OCI-LY1 (cell line): Measurements from ENCODE around the gene S100A5.

Experiments used
- H2AFZ ChIP-seq: fragments of 200-600 bp; sonication (generic), shearing (Covaris generic); 2 replicates; pipeline ENCODE4 v1.6.0; 2014; ENCODE audit warnings: antibody characterized with exemption, mild to moderate bottlenecking, low read length
- H3F3A ChIP-seq: fragments of 200-600 bp; sonication (generic), shearing (Covaris generic); 2 replicates; pipeline ENCODE4 v1.6.0; 2014; ENCODE audit warnings: mild to moderate bottlenecking, antibody characterized with exemption, low read length, moderate library complexity; ENCODE audit not compliant: insufficient read depth
- H3K27ac ChIP-seq: fragments of 200-600 bp; sonication (generic); 2 replicates; pipeline ENCODE4 v1.5.1; 2014; ENCODE audit warnings: low read length, mixed run types, mild to moderate bottlenecking, low read depth; ENCODE audit not compliant: poor library complexity, severe bottlenecking
- H3K27me3 ChIP-seq: fragments of 200-600 bp; sonication (generic); 2 replicates; pipeline ENCODE4 v1.6.0; 2014; ENCODE audit warnings: antibody characterized with exemption, mild to moderate bottlenecking, low read length, moderate library complexity; ENCODE audit not compliant: insufficient read depth
- H3K36me3 ChIP-seq: fragments of 200-600 bp; sonication (generic); 2 replicates; pipeline ENCODE4 v1.6.1; 2014; ENCODE audit warnings: mild to moderate bottlenecking, antibody characterized with exemption, low read length, moderate library complexity, mixed read lengths; ENCODE audit not compliant: insufficient read depth
- H3K4me1 ChIP-seq: fragments of 200-600 bp; sonication (generic); 2 replicates; pipeline ENCODE4 v1.5.1; 2014; ENCODE audit warnings: mild to moderate bottlenecking, low read length, moderate library complexity; ENCODE audit not compliant: insufficient read depth, severe bottlenecking
- H3K4me2 ChIP-seq: fragments of 200-600 bp; sonication (generic), shearing (Covaris generic); 2 replicates; pipeline ENCODE4 v1.6.1; 2014; ENCODE audit warnings: low read length
- H3K4me3 ChIP-seq: fragments of 200-600 bp; sonication (generic); 2 replicates; pipeline ENCODE4 v1.5.1; 2014; ENCODE audit warnings: low read length, low read depth, mild to moderate bottlenecking, mixed read lengths; ENCODE audit not compliant: poor library complexity, severe bottlenecking
- H3K79me2 ChIP-seq: fragments of 200-600 bp; shearing (Covaris generic); 2 replicates; pipeline ENCODE4 v1.6.1; 2016; ENCODE audit warnings: mixed run types, low read length, mixed read lengths; ENCODE audit not compliant: insufficient read depth
- H3K9ac ChIP-seq: fragments of 200-600 bp; sonication (generic), shearing (Covaris generic); 2 replicates; pipeline ENCODE4 v1.6.1; 2014; ENCODE audit warnings: mild to moderate bottlenecking, low read length, mixed read lengths
- H3K9me2 ChIP-seq: fragments of 200-600 bp; sonication (generic), shearing (Covaris generic); 2 replicates; pipeline ENCODE4 v1.6.1; 2014; ENCODE audit warnings: low read depth, mild to moderate bottlenecking, low read length, mixed read lengths
- H3K9me3 ChIP-seq: fragments of 200-600 bp; shearing (Covaris generic); 2 replicates; pipeline ENCODE4 v1.6.1; 2014; ENCODE audit warnings: low read length, mixed read lengths
- H4K20me1 ChIP-seq: fragments of 200-600 bp; sonication (generic), shearing (Covaris generic); 2 replicates; pipeline ENCODE4 v1.6.0; 2016; ENCODE audit warnings: mild to moderate bottlenecking, low read length; ENCODE audit not compliant: insufficient read depth
- EZH2 ChIP-seq: fragments of 200-600 bp; sonication (generic), shearing (Covaris generic); IDR thresholded peaks from 2 replicates; pipeline ENCODE4 v1.8.0; 2017; ENCODE audit warnings: borderline replicate concordance, mixed run types, mild to moderate bottlenecking, antibody characterized with exemption, low read length, moderate library complexity, mixed read lengths
- TF ChIP-seq, protein P1 (sequence below): fragments of 200-600 bp; sonication (generic), shearing (Covaris generic); IDR thresholded peaks from 2 replicates; pipeline ENCODE4 v1.5.1; 2017; ENCODE audit warnings: mild to moderate bottlenecking, antibody characterized with exemption, low read length, moderate library complexity, mixed read lengths

The S100A5 gene

DNA sequence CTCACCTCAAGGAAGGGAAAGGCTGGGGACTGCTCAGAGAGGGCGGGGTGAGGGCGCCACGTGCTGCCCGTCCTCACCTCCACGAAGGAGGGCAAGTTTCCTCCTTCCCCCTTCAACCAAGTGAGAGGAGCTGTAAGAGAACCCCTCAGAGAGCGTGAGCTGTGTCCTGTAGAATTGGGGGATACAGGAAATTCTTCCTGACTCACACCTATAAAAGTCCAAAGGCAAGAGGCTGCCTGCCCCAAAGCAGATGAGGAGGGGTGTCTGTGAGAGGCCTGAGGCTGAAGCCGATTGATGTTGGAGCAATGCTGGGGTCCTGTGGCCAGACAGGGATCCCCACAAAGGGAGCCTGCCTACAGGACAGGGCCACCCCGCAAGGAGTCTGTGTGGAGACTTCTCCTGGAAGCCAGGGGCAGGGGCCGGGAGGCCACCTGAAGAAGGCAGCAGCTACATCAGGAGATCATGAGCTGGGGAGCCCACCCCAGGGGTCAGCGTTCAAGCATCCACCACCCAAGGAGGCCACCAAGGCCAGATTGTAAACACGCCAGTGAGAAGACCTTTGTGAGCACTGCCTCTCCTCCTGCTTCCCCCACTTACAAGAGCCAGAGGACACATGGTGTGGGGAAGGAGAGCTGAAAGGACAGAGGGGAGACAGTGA is 32.7 kb downstream of the S100A5 start:
- Histone ChIP-seq H3K9ac (no peak overlapping the region), H2AFZ (no peak overlapping the region)

DNA sequence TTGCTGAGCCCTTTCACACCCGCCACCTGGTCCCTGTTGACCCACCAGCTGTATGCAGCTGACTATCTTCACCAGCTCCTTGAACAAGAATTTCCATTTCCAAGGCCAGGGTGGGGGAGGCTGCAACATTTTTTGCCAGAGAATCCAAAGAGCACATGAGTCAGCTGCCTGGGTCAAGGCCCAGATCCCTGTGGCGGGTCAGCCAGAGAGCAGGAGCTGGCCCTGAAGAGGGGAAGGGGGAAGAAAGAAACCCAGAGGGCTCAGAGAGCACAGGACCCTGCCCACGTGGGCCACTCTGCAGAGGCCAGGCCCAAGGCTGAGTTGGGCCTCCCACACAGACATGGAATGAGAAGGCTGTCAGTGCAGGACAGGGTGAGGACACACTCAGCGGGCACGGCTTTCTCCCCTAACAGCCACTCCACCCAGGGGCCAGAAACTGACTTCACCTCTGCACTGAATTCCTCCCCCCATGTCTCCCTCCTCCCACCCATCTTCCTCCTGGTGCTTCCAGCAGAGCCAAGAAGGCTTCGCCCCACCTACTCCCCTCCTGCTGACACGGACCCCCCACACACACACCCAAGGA is 33.8 kb downstream of the S100A5 start:
- Histone ChIP-seq H3K4me1 (peaks cover 3% of the 10 kb centered on the region), H4K20me1 (no peaks in the 10 kb centered on the region), H2AFZ (no peak overlapping the region), H3K4me3 (no peak overlapping the region), H3K79me2 (no peaks in the 10 kb centered on the region), H3F3A (no peaks in the 10 kb centered on the region), H3K27me3 (no peaks in the 10 kb centered on the region), H3K27ac (no peak overlapping the region), H3K36me3 (no peaks in the 10 kb centered on the region), H3K9me3 (no peaks in the 10 kb centered on the region), H3K9me2 (no peaks in the 10 kb centered on the region), H3K4me2 (no peak overlapping the region), H3K9ac (no peak overlapping the region)
- TF ChIP-seq, protein P1, sequence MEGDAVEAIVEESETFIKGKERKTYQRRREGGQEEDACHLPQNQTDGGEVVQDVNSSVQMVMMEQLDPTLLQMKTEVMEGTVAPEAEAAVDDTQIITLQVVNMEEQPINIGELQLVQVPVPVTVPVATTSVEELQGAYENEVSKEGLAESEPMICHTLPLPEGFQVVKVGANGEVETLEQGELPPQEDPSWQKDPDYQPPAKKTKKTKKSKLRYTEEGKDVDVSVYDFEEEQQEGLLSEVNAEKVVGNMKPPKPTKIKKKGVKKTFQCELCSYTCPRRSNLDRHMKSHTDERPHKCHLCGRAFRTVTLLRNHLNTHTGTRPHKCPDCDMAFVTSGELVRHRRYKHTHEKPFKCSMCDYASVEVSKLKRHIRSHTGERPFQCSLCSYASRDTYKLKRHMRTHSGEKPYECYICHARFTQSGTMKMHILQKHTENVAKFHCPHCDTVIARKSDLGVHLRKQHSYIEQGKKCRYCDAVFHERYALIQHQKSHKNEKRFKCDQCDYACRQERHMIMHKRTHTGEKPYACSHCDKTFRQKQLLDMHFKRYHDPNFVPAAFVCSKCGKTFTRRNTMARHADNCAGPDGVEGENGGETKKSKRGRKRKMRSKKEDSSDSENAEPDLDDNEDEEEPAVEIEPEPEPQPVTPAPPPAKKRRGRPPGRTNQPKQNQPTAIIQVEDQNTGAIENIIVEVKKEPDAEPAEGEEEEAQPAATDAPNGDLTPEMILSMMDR: no peak
- no peak for TF ChIP-seq EZH2

More for the DNA sequence above, 32.7 kb downstream of the S100A5 start:
- Histone ChIP-seq H3K4me2 (no peak overlapping the region), H3K36me3 (no peaks in the 10 kb centered on the region), H3K9me3 (no peaks in the 10 kb centered on the region), H3K9me2 (no peaks in the 10 kb centered on the region), H3F3A (no peaks in the 10 kb centered on the region), H3K4me1 (peaks cover 3% of the 10 kb centered on the region), H3K27me3 (no peaks in the 10 kb centered on the region), H4K20me1 (no peaks in the 10 kb centered on the region), H3K4me3 (no peak overlapping the region), H3K79me2 (no peaks in the 10 kb centered on the region), H3K27ac (no peak overlapping the region)
- TF ChIP-seq, protein P1: no peak
- no peak for TF ChIP-seq EZH2

DNA sequence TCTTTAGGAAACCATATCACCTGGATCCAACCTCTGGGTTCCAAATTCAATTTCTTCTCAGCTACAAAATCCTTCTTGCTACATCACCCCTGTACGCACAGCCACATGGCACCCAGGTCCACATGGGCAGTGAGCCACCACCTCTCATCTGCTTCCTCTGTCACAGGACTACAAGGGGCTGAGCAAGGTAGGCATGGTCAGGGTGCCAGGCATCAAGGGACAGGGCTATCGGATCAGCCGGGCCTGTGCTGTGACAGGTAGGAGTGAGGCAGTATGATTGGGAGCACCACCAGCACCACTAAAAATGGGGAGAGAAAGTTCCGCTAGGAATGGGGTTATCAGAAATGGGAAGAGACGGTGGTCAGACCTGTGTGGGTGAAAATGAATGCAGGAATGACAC is 34.3 kb downstream of the S100A5 start:
- TF ChIP-seq, protein P1: no peak
- no peak for TF ChIP-seq EZH2
- Histone ChIP-seq H3K79me2 (no peaks in the 10 kb centered on the region), H3K36me3 (no peaks in the 10 kb centered on the region), H3K9me2 (no peaks in the 10 kb centered on the region), H3F3A (no peaks in the 10 kb centered on the region), H3K9me3 (no peaks in the 10 kb centered on the region), H4K20me1 (no peaks in the 10 kb centered on the region), H3K27ac (no peak overlapping the region), H3K9ac (no peak overlapping the region), H3K4me2 (no peak overlapping the region), H3K4me3 (no peak overlapping the region), H3K4me1 (peaks cover 3% of the 10 kb centered on the region), H2AFZ (no peak overlapping the region), H3K27me3 (no peaks in the 10 kb centered on the region)
